GM12801 (cell line): ENCODE results near the gene SOX5.

Source experiments
- CTCF ChIP-seq: IDR thresholded peaks from one replicate; pipeline ENCODE4 v1.5.1; 2011; ENCODE audit warnings: control low read depth; ENCODE audit not compliant: insufficient read length; ENCODE audit errors: extremely low read depth

Gene SOX5

GRCh38 chr12:23686095-23686494, 263.4 kb downstream of the SOX5 start:
- TF ChIP-seq CTCF, result no peak

- no peak for TF ChIP-seq CTCF
These were observed 265.3 kb downstream of the SOX5 start for GRCh38 chr12:23684121-23684520.

- no peak for TF ChIP-seq CTCF
These were observed 268.2 kb downstream of the SOX5 start for GRCh38 chr12:23681237-23681636.

- TF ChIP-seq CTCF, result no peak
These were observed 275.4 kb downstream of the SOX5 start for GRCh38 chr12:23674064-23674463.

- no peak for TF ChIP-seq CTCF
These were observed 277.6 kb downstream of the SOX5 start for GRCh38 chr12:23671881-23672280.

- no peak for TF ChIP-seq CTCF
These were observed 278.8 kb downstream of the SOX5 start for GRCh38 chr12:23670684-23671083.

GRCh38 chr12:23669691-23670090, 279.8 kb downstream of the SOX5 start:
- no peak for TF ChIP-seq CTCF

- TF ChIP-seq CTCF, result no peak
These were observed 282.6 kb downstream of the SOX5 start for GRCh38 chr12:23666866-23667265.
